ENCODE data around the gene DNM2.

DNM2 gene

DNA sequence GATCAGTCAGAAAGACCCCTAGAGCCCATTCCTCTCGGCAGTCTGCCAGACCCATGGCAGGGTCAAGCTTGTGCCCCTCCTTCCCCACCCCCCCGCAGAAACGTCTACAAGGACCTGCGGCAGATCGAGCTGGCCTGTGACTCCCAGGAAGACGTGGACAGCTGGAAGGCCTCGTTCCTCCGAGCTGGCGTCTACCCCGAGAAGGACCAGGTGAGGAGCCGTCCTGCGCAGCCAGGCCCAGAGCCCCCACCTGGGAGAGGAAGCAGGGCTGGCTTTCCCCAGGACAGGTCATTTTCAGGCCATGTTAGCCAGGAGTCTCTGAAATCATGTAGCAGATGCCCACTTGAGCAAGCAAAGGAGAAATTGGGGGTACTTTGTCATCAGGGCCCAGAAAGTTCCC, 105.8 kb downstream of the DNM2 start:
- TF ChIP-seq, protein P1, sequence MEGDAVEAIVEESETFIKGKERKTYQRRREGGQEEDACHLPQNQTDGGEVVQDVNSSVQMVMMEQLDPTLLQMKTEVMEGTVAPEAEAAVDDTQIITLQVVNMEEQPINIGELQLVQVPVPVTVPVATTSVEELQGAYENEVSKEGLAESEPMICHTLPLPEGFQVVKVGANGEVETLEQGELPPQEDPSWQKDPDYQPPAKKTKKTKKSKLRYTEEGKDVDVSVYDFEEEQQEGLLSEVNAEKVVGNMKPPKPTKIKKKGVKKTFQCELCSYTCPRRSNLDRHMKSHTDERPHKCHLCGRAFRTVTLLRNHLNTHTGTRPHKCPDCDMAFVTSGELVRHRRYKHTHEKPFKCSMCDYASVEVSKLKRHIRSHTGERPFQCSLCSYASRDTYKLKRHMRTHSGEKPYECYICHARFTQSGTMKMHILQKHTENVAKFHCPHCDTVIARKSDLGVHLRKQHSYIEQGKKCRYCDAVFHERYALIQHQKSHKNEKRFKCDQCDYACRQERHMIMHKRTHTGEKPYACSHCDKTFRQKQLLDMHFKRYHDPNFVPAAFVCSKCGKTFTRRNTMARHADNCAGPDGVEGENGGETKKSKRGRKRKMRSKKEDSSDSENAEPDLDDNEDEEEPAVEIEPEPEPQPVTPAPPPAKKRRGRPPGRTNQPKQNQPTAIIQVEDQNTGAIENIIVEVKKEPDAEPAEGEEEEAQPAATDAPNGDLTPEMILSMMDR (IDR thresholded peaks at IDR 0.05; ENCODE audit: control insufficient read depth, insufficient read depth, low read depth, low read length, missing control alignments), result no peak

DNA sequence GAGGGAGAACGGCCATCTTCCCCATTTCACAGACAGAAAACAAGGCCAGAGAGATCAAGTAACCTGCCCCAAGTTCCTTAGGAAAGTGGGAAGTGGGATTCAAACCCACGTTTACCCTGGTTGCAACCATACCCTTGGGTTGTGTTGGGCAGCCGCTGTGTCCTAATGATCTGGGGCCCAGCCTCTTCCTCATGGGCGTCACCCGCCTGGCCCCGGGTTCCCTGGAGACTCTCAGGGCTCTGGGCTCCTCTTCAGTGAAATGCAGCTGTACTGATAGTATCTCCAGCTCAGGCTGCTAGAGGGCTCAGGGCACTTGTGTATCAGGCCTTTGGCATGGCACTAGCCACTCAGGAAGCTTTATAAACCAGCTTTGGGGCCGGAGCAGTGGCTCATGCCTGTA, 108.4 kb downstream of the DNM2 start:
- no peak for DNase-seq (ENCODE audit: low read depth)
- H3K4me3 ChIP-seq (ENCODE audit: control insufficient read depth, low read depth, low read length), result no peak overlapping the region
- TF ChIP-seq, protein P1 (IDR thresholded peaks at IDR 0.05; ENCODE audit: control insufficient read depth, insufficient read depth, low read depth, low read length, missing control alignments), result no peak

More for the DNA sequence above, 105.8 kb downstream of the DNM2 start:
- no peak for DNase-seq (ENCODE audit: low read depth)
- no peak overlapping the region for H3K4me3 ChIP-seq (ENCODE audit: control insufficient read depth, low read depth, low read length)

GRCh38 chr19:10826846-10827245, 109.0 kb downstream of the DNM2 start:
- H3K4me3 ChIP-seq (ENCODE audit: control insufficient read depth, low read depth, low read length), result no peak overlapping the region
- TF ChIP-seq, protein P1 (IDR thresholded peaks at IDR 0.05; ENCODE audit: control insufficient read depth, insufficient read depth, low read depth, low read length, missing control alignments), result no peak
- DNase-seq (ENCODE audit: low read depth), result no peak

DNA sequence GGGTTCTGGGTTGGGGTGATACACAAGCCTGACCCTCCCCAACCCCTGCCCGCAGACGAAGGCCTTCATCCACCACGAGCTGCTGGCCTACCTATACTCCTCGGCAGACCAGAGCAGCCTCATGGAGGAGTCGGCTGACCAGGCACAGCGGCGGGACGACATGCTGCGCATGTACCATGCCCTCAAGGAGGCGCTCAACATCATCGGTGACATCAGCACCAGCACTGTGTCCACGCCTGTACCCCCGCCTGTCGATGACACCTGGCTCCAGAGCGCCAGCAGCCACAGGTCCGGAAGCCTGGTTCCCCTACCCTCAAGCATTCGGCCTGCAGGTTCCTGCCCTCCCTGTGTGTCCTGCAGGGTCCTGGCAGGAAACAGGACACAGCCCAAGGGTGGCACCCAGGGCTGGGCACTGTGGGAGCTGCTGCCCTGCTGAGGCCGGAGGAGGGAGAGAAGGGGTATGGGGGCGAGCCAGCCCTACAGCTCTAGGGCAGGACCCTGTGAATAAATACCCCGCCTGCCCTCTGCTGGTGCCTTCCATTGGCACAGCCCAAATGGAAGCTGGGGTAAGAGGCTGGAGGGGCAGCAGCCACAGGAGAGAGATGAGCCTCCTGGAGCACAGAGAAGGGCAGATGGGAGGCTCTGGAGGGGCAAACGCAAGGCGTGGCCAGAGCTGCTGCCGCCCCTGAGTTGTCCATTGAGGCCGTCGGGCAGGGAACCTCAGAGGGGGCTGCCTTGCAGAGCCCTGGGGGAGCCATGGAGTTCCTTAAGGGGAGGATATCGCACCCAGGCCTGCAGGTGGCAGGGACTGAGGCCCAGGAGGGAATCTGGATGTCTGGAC, 111.3 kb downstream of the DNM2 start:
- DNase-seq (ENCODE audit: low read depth), result no peak
- no peak overlapping the region for H3K4me3 ChIP-seq (ENCODE audit: control insufficient read depth, low read depth, low read length)
- TF ChIP-seq, protein P1 (IDR thresholded peaks at IDR 0.05; ENCODE audit: control insufficient read depth, insufficient read depth, low read depth, low read length, missing control alignments), result peak; percentile 24

- no peak overlapping the region for H3K4me3 ChIP-seq (ENCODE audit: control insufficient read depth, low read depth, low read length)
- DNase-seq (ENCODE audit: low read depth), result no peak
- TF ChIP-seq, protein P1 (IDR thresholded peaks at IDR 0.05; ENCODE audit: control insufficient read depth, insufficient read depth, low read depth, low read length, missing control alignments), result no peak
Observed at GRCh38 chr19:10829967-10830366, 112.1 kb downstream of the DNM2 start.

DNA sequence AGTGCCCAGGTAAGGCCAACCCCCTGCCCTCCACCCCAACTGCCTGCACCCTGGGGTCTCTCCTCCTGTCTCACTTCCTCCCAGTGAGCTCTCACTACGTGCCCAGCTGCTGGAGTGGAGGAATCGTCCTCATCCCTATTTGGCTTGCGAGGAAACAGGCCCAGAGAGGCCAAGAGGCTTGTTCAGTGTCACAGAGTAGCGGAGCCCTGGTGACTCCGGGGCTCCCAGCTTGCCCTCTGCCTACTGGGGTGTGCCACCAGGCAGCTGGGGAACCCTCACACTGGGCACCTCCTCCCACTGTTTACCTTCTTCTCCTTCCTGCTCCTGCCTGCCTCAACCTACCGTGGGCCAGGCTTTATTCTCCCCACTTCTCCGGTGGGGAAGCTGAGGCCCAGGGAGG, 112.5 kb downstream of the DNM2 start:
- no peak overlapping the region for H3K4me3 ChIP-seq (ENCODE audit: control insufficient read depth, low read depth, low read length)
- DNase-seq (ENCODE audit: low read depth), result no peak
- TF ChIP-seq, protein P1 (IDR thresholded peaks at IDR 0.05; ENCODE audit: control insufficient read depth, insufficient read depth, low read depth, low read length, missing control alignments), result no peak
